NCI-H1417 (cell line): Measurements from ENCODE around the gene AGPAT2.
"Not testable (repeated sequence)": the region's sequence is repeated elsewhere in the genome, so short reads cannot be mapped to it uniquely, and the experiment has no call there.

Experiments
- DNase-seq, 3 experiments: peaks; one replicate each; lab custom pipeline; 2025; lab: John Stamatoyannopoulos, UW

Gene AGPAT2

DNA sequence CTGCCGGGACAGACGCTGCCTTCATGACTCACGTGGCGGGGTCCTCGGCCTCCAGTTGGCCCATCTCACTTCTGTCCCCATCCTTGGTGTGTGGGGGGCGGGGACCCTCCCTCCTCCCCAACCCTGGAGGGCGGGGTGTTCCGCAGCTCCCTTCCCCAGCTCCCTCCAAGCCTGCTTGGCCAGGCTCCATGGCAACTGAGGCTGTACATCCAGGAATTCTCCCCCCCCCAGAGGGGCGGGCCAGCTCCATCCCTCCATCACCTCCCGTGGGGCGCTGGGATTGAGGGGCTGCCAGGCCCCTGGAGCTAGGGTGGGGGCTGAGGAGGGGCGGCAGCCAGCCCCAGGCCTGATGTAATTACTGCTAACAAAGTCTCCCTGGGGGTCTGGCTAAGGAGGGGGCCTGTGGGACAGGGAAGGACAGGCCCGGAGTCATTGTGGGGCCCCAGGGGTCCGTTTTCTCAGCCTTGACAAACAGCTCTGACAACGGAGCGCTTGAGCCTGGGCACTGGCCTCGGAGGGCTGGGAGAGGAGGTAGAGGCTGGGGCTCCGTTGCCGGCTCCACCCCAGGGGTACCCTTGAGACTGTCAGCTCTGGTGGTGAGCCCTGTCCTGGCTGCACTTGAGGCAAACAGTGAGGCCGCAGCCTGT, 33.1 kb upstream of the AGPAT2 start:
- peak in 2 of 3 experiments; percentile 69 to 74 for DNase-seq

GRCh38 chr9:136719195-136719880, 32.1 kb upstream of the AGPAT2 start:
- DNase-seq: no peak

GRCh38 chr9:136718345-136719194, 31.3 kb upstream of the AGPAT2 start:
- no peak for DNase-seq

- DNase-seq: no peak
Observed at GRCh38 chr9:136717399-136717798, 30.1 kb upstream of the AGPAT2 start.

- no peak for DNase-seq
Observed at GRCh38 chr9:136714893-136715274, 27.6 kb upstream of the AGPAT2 start.

DNA sequence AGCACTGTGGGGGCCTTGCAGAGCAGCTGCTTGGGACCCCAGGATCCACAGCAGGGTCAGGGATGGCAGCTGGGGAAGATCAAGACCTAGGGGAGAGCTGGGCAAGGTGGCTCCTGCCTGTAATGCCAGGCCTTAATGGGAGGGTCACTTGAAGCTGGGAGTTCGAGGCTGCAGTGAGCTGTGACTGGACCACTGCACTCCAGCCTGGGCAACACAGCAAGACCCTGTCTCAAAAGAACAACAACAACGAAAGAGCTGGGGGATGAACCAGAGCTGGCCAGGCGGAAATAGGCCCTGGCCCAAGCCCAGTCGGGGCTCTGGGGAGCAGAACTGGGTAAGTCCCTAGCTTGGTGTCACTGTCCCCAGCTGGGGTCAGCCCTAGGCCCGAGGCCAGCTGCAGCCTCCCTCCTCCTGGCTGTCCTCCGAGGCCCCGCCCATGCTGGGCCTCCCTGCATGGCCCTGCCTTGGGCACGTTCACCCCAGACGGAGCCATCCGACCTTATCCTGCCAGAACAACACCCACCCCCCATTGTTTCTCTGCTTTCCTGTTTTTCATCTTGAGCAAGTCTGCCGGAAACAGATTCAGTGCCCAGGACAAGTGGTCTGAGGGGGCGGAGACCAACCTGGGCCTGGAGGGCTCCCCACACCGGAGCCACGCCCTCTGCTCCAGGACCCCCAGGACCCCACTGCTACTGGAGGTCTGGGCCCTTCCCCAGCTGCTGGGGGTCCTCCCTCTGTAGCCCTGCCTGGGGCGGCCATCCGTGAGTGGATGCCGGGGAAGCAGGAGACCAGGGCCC, 27.0 kb upstream of the AGPAT2 start:
- no peak for DNase-seq

GRCh38 chr9:136713550-136713949, 26.3 kb upstream of the AGPAT2 start:
- peak in 1 of 3 experiments; percentile 52 for DNase-seq

DNA sequence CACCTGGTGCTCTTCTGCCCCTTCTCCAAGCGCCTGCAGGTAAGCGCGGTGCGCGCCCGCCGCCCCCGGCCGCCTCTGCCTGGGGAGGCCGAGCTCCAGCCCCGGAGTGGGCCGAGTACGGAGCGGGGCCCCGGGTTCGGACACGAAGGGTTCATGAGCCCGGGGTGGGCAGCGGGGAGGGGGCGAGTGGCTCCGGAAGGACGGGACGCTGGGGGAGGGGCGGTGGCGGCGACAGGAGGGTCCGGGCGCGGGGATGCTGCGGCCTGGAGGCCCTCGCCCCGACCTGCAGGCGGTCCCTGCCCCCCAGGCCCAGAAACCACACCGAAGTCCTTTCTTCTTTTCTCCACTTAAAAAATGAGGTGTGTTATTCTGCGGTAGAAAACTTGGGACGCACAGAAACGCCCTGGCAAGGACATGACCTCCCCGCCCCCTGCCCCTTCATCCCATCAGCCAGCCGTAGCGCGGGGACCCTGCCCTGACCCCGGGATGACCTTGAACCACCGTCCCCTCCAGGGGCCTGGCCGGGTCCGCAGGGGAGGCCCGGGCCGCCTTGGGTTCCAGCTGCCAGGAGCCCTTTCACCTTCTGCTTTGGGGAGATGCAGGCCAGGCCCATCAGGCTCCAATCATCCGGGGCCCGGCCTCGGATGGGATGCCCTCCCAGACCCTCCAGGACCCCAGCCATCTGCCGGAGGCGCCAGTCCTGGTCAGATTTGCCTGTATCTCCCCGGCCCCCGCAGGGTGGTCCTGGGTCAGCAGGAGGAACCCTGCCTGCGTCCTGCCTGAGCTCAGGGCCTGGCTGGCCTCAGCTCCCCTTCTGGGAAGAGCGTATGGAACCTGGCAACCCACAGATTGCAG, 25.7 kb upstream of the AGPAT2 start:
- peak in 2 of 3 experiments; percentile 52 to 67 for DNase-seq

DNA sequence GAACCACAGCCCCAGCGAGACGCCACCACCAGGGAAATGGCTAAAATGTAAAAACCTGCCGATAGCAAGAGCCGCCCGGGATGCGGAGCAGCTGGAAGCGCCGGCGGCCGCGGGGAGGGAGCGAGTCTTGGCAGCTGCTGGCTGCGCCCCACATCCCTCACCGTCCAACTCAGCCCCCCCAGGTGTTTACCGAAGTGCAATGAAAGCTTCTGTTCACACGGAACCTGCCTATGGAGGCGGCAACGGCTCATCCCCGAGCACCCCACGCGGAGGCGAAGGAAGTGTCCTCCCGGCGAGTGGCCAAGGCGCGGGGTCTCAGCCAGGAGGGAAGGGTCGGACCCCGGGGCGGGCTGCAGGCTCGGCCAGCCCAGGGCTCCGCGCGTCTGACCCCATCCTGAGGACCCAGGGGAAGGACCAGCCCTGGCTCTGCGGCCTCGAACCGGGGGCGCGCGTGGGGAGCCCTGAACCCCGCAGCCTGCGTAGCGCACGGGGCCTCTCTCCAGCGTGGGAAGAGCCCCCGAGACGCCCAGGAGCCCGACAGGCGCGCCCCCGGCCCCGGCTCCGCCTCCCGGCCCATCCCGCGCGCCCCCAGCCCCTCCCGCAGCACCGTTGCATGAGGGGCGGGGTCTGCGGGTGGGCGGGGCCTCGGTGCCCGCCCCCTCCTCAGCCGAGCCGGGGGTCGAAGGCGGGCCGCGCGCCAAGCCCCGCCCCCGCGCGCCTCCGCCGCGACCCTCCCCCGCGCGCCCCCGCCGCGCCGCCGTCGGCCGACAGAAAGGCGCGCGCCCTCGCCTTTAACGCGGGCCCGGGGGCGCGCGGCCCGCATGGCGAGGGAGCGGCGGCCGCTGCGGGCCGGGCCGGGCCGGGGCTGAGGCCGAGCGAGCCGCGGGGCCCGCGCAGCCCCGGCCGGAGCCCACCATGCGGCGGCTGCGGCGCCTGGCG, 24.8 kb upstream of the AGPAT2 start, which contains the start of gene DIPK1B:
TSS of gene DIPK1B (plus strand) at position 822 of the 939 bp plus-strand sequence. CDS start at position 916, 94 bp downstream.
- peak; percentile 57 to 92 (median 90) for DNase-seq

- DNase-seq: not testable (repeated sequence)
Observed at GRCh38 chr9:136711219-136711648, 24.0 kb upstream of the AGPAT2 start.

- DNase-seq: no peak
Observed at GRCh38 chr9:136710543-136710942, 23.3 kb upstream of the AGPAT2 start.

- no peak for DNase-seq
Observed at GRCh38 chr9:136709454-136710109, 22.3 kb upstream of the AGPAT2 start.

GRCh38 chr9:136707849-136708517, 20.7 kb upstream of the AGPAT2 start:
- DNase-seq: no peak

DNA sequence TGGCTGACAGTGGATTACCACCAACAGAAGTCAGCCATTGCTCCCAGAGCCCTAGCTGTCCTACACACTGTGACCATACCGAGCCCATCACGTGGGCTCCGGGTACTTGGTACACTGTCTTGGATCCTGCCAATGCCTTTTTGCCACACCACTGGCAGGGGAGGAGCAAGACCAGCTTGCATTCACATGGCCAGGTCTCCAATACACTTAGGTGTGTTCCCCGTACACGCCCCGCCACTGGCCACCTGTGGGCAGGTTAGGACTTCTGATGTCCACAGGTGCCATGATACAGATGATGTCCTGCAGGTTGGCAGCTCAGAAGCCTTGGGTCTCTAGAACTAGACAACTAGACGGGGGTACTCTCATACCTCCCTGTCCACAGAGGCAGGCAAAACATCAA, 19.8 kb upstream of the AGPAT2 start:
- no peak for DNase-seq

DNA sequence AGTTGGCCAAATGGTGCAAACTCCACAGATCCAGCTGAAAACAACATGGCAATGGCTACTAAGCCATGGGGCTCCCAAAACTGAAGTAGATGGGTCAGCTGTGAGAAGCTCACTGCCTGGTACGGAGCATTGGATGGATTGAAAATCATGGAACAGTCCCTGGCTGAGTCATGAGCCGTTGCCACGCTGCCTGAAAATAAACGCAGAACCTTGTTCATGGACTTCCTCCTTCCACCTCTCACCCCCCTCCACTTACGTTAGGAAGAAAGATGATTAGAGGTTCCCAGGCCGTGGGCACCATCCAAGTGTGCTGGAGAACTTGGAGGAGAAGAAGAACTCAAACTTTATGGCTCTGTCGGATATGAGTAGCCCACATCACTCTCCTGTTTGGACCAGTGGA, 18.3 kb upstream of the AGPAT2 start:
- DNase-seq: no peak

- not testable (repeated sequence) for DNase-seq
Observed at GRCh38 chr9:136704741-136705140, 17.5 kb upstream of the AGPAT2 start.

GRCh38 chr9:136703276-136703860, 16.1 kb upstream of the AGPAT2 start:
- DNase-seq: no peak

- DNase-seq: no peak
Observed at GRCh38 chr9:136701668-136702053, 14.4 kb upstream of the AGPAT2 start.
